HG03095 (cell line): ENCODE results near the gene LRRFIP1.

Experiments
- ATAC-seq: cut with Tn5 transposase; IDR thresholded peaks from one replicate; pipeline ENCODE4 v1.9.1; 2021; ENCODE audit warnings: moderate library complexity; ENCODE audit not compliant: unreplicated experiment

Gene LRRFIP1

DNA sequence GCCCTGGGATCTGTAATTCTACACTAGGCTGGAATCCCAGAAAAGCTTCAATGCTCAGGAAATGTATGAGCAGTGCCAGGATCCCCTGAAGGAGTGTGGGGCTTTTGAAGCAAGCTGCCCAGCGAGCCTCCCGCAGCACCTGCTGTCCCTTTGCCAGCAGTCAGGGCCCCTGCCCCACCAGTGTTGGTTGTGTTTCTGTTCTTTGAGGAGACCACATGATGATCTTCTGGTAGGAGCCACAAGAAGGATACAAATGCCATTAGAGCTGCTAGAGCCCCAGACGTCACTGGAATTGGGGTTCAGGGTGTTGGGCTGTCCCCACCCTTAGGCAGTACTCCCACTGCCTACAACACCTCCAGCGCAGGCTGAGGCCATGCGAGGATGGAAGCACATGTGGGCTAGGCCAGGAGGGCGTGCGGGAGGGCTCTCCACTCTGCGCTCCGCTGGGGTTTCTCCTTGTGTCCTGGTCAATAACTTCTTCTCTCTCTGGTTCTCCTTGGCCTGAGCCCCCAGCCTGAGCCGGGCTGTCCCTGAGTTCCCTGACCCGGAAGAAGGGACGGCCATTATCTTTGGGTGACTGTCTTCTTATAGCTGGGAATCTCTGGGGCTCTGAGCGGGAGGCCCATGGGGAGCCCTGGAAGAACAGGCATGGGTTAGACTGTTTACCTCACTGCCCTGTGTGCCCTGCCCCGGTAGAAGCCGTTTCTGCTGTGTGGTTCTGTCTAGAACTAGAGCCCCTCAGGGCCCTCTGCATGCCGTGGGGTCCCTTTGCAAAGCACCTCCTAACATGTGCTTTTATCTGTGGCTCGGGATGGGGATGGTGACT lies 73.9 kb downstream of the LRRFIP1 start:
- no peak for ATAC-seq

DNA sequence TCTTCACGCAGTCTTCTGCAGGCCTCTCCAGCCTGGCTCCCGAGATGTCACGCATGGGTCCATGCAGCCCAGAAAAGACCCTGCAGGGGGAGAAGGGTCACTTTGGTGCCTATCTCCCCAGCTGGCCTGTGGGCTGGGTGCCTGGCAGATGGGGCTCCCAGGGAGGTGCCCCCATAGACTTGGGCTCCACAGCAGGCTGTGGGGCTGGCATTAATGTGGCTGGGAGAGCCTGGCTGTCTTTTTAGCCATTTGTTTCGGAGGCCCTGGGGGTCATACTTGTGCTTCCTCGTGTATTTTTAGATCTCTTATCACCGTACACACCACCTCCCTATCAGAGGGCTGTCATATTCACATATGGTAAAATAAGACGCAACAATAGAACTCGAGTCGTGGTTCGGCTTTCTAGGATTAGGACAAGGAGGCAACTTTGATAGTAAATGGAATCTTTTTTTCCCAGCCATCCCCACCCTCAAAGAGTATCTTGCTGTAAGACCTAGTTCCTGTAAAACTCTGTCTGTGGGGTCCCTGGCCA lies 74.5 kb downstream of the LRRFIP1 start:
- ATAC-seq, result no peak

GRCh38 chr2:237702441-237703391 lies 75.3 kb downstream of the LRRFIP1 start:
- no peak for ATAC-seq

DNA sequence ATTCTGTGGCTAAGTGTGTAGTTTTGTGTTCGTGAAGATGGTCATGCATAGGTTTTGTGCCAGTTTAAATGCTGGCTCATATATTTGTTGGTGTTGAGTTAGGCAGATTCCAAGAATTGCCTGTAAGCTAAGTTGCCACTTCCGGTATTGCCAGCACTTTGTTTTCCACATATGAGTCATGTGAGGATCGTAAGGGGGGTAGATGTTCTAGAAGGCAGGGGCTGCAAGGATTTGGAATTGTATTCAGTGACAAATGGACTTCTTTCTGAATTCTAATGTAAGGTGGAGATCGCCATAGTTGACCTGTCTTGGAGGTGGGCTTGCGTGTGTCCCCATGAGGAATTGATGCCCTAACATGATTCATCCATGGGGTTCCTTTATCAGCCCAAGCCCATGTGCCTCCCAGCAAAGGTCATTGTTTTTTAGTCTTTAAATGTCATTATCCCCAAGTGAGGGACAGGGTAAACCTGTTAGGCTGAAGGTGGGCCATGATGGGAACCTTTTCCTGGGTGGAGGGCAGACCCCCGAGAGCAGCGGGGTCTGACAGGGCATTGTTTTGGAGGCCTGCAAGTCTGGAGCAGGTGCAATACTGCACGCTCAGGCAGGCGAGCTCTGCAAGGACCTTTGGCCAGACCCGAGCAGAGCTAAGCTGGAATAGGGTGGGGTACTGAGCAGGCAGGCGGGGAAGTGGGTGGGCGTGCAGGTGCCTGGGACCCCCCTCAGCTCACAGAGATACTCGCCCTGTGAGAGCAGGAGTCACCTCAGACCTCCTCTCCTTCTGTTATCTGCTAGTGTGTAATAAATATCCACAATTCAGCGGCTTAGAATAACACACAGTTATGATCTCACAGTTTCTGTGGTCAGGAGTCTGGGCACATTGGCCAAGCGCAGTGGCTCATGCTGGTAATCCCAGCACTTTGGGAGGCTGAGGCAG lies 77.4 kb downstream of the LRRFIP1 start:
- ATAC-seq, result no peak

- ATAC-seq, result no peak
Measured at GRCh38 chr2:237706257-237706656, 78.9 kb downstream of the LRRFIP1 start.

- no peak for ATAC-seq
Measured at GRCh38 chr2:237708065-237708398, 80.6 kb downstream of the LRRFIP1 start.

- no peak for ATAC-seq
Measured at GRCh38 chr2:237708491-237708890, 81.1 kb downstream of the LRRFIP1 start.

GRCh38 chr2:237708961-237709360 lies 81.6 kb downstream of the LRRFIP1 start:
- no peak for ATAC-seq

DNA sequence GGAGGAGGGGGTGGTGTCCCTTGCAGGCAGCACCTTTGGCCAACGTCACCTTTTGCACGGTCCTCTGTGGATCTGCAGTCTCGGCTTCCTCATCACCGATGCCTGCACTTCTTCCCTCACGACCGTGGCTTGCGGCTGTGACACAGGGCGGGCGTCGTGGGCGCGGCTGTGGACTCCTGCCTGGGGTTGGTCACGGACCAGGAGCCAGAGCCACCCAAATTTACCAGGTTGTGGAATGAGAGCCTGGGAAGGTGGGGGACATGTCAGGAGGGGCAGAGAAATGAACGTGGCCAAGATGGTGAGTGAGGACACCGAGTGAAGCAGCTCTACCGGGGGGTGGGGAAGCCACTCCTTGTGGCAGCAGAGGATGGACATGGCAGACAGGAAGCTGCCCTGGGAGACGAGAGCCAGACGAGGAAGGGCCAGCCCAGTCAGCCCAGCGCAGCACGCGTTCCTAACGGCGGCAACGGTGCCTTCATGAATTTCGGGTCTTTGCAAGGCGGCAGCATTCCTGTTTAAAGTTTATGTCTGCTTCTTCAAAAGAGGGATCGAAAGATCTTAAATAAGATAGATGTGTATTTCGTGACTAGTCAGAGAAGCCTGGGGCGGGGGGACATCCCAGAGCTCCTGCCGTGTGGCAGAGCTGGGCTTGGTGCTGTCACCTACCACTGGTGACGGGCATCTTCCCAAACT lies 84.2 kb downstream of the LRRFIP1 start:
- ATAC-seq, result no peak

GRCh38 chr2:237712477-237713377 lies 85.3 kb downstream of the LRRFIP1 start:
- ATAC-seq, result no peak

GRCh38 chr2:237714690-237715458 lies 87.5 kb downstream of the LRRFIP1 start:
- ATAC-seq, result no peak

GRCh38 chr2:237715459-237715947 lies 88.1 kb downstream of the LRRFIP1 start:
- no peak for ATAC-seq

DNA sequence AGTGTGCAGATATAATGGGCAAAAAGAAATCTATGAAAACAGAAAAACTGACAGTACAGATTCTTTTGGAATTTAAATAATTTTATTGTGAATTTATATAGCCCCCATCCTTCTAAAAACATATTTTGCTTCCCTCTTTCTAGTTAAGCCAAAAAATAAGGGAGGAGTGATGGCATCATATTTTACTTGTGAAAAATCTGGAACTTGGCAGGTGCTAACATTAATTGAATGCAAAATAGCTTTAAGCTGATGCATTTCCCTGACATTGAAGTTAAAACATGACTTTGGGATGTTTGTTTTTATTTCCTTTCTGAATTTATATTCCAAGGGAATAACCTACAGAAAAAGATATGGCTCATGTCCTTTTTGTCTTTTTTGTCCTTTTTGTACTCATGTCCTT lies 88.6 kb downstream of the LRRFIP1 start:
- ATAC-seq, result no peak

- ATAC-seq, result no peak
Measured at GRCh38 chr2:237717366-237718276, 90.2 kb downstream of the LRRFIP1 start.

DNA sequence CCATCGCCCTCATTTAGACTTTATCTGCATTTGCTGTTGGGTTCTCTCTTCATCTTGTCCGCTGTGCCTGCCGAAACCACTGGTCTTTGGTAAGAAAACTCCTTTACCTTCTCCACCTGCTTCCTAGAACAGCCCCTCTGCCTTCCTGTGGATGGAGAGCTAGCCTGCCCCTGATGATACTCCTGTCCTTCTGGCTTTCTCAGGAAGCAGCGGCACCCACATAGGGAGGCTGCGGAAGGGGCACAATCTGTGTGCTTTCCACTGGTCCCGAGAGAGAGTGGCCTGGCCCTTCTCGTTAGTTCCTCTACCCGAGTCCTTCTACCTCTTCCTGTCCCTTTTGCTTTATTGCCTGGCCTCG lies 90.9 kb downstream of the LRRFIP1 start:
- no peak for ATAC-seq

GRCh38 chr2:237720444-237720843 lies 93.1 kb downstream of the LRRFIP1 start:
- ATAC-seq, result no peak

GRCh38 chr2:237720957-237721356 lies 93.6 kb downstream of the LRRFIP1 start:
- ATAC-seq, result no peak
